Fibroblast of the conjunctiva (primary cell): ENCODE results near the gene KCNIP2.

Experiments
- DNase-seq: peaks from one replicate; pipeline ENCODE4 v3.0.0-alpha.2; 2010; ENCODE audit warnings: low read depth

KCNIP2 gene

GRCh38 chr10:101782811-101783735, 60.5 kb downstream of the KCNIP2 start, which contains the start of gene NPM3:
TSS of gene NPM3 (minus strand) at chr10:101783446. CDS start at chr10:101783390, 56 bp downstream.
- DNase-seq, result peak; percentile 56

- no peak for DNase-seq
Observed at GRCh38 chr10:101781984-101782810, 61.4 kb downstream of the KCNIP2 start.

GRCh38 chr10:101781655-101781983, 62.0 kb downstream of the KCNIP2 start:
- DNase-seq, result no peak

- DNase-seq, result peak; percentile 51
Observed at GRCh38 chr10:101780818-101781654, 62.6 kb downstream of the KCNIP2 start.

- no peak for DNase-seq
Observed at GRCh38 chr10:101780187-101780817, 63.3 kb downstream of the KCNIP2 start.

GRCh38 chr10:101779544-101780186, 63.9 kb downstream of the KCNIP2 start:
- peak; percentile 23 for DNase-seq

GRCh38 chr10:101778781-101779543, 64.6 kb downstream of the KCNIP2 start:
- no peak for DNase-seq

- no peak for DNase-seq
Observed at GRCh38 chr10:101778151-101778780, 65.3 kb downstream of the KCNIP2 start.

GRCh38 chr10:101777619-101778145, 65.9 kb downstream of the KCNIP2 start:
- no peak for DNase-seq

- no peak for DNase-seq
Observed at GRCh38 chr10:101776161-101776817, 67.3 kb downstream of the KCNIP2 start.
